IMR-90 (cell line): ENCODE results near the gene DHRS7. TPM values are rescaled to one million over a fixed set of nuclear protein-coding genes. Genes with fewer than 3 reads are reported as not detected.
A peak's percentile ranks its signal among the peaks of the same experiment; 100 is the strongest.

Source experiments
- ATAC-seq: fragments of 200-7000 bp; cut with Tn5 transposase; 2 replicates; pipeline ENCODE4 v1.9.1; 2020; ENCODE audit warnings: low read depth, mild to moderate bottlenecking, moderate library complexity
- BruUV-seq: library from RNA; stranded (reverse); fragments of 400-500 nt; replicated peaks from 2 replicates; lab custom pipeline; 2021; lab: Mats Ljungman, UMichigan
- CTCF ChIA-PET: fragments of 300-600 bp; formaldehyde crosslinking; extraction: SDS; loops from one replicate; lab custom pipeline; 2021; ENCODE audit warnings: antibody characterized with exemption; lab: Yijun Ruan, JAX
- POLR2A ChIA-PET: fragments of 300-600 bp; sonication (Branson Sonifier 250); formaldehyde crosslinking; loops from one replicate; lab custom pipeline; 2022; ENCODE audit warnings: antibody characterized with exemption; ENCODE audit not compliant: unreplicated experiment; lab: Charles Lee
- DNase-seq: peaks from one replicate; pipeline ENCODE4 v3.0.0; 2013
- H2AFZ ChIP-seq: replicated peaks from 2 replicates; pipeline ENCODE3; 2013; ENCODE audit warnings: low read length, mild to moderate bottlenecking; ENCODE audit not compliant: poor library complexity
- H2AK5ac ChIP-seq: 2 replicates; pipeline ENCODE4 v1.6.1; 2013; ENCODE audit warnings: low read depth, low read length, inconsistent platforms
- H2AK9ac ChIP-seq: replicated peaks from 2 replicates; pipeline ENCODE3; 2013; ENCODE audit warnings: mild to moderate bottlenecking, low read depth, low read length, moderate library complexity; ENCODE audit not compliant: poor library complexity
- H2BK120ac ChIP-seq: 2 replicates; pipeline ENCODE4 v1.6.1; 2013; ENCODE audit warnings: low read depth, low read length, inconsistent platforms
- H2BK15ac ChIP-seq: 3 replicates; pipeline ENCODE4 v1.6.1; 2013; ENCODE audit warnings: low read depth, low read length, inconsistent platforms
- H2BK20ac ChIP-seq: 2 replicates; pipeline ENCODE4 v1.6.1; 2013; ENCODE audit warnings: low read depth, mild to moderate bottlenecking, inconsistent platforms, low read length, moderate library complexity
- H2BK5ac ChIP-seq: 2 replicates; pipeline ENCODE4 v1.6.1; 2013; ENCODE audit warnings: mild to moderate bottlenecking, low read depth, low read length, inconsistent platforms; ENCODE audit not compliant: poor library complexity, severe bottlenecking
- H3K14ac ChIP-seq: replicated peaks from 2 replicates; pipeline ENCODE4 v1.6.1; 2013; ENCODE audit warnings: low read depth, low read length, inconsistent platforms
- H3K18ac ChIP-seq: 2 replicates; pipeline ENCODE4 v1.6.1; 2013; ENCODE audit warnings: low read depth, low read length, control low read depth
- H3K23ac ChIP-seq: 2 replicates; pipeline ENCODE4 v1.6.1; 2013; ENCODE audit warnings: low read depth, low read length, inconsistent platforms
- H3K27ac ChIP-seq: 2 replicates; pipeline ENCODE4 v1.5.1; 2013; ENCODE audit warnings: mild to moderate bottlenecking, control low read depth, low read length; ENCODE audit not compliant: insufficient read depth
- H3K27me3 ChIP-seq: 2 replicates; pipeline ENCODE4 v1.6.1; 2013; ENCODE audit warnings: low read length; ENCODE audit not compliant: control insufficient read depth, insufficient read depth
- H3K36me3 ChIP-seq: 2 replicates; pipeline ENCODE4 v1.6.1; 2013; ENCODE audit warnings: low read length, mixed read lengths; ENCODE audit not compliant: control insufficient read depth, insufficient read depth
- H3K4ac ChIP-seq: 2 replicates; pipeline ENCODE4 v1.6.1; 2013; ENCODE audit warnings: low read depth, low read length, inconsistent platforms
- H3K4me1 ChIP-seq: 2 replicates; pipeline ENCODE4 v1.6.1; 2013; ENCODE audit warnings: low read length, mixed read lengths; ENCODE audit not compliant: control insufficient read depth, insufficient read depth
- H3K4me2 ChIP-seq: 2 replicates; pipeline ENCODE4 v1.6.1; 2013; ENCODE audit warnings: low read depth, mild to moderate bottlenecking, control low read depth, low read length, moderate library complexity
- H3K4me3 ChIP-seq: 2 replicates; pipeline ENCODE4 v1.5.1; 2013; ENCODE audit warnings: low read depth, mild to moderate bottlenecking, control low read depth, low read length, moderate library complexity; ENCODE audit not compliant: insufficient read depth
- H3K56ac ChIP-seq: 2 replicates; pipeline ENCODE4 v1.6.1; 2013; ENCODE audit warnings: low read length, inconsistent platforms; ENCODE audit not compliant: insufficient read depth; ENCODE audit errors: extremely low read depth
- H3K79me1 ChIP-seq, 2 experiments: 2 replicates each; pipeline ENCODE4 v1.6.1; 2013; ENCODE audit warnings: low read length in 2 of 2, inconsistent platforms in 1 of 2, low read depth in 1 of 2
- H3K9ac ChIP-seq: 2 replicates; pipeline ENCODE4 v1.6.1; 2013; ENCODE audit warnings: low read depth, low read length, control low read depth
- H3K9me1 ChIP-seq: 2 replicates; pipeline ENCODE4 v1.6.1; 2013; ENCODE audit warnings: low read length, inconsistent platforms; ENCODE audit not compliant: insufficient read depth
- H3K9me3 ChIP-seq: 2 replicates; pipeline ENCODE4 v1.6.1; 2013; ENCODE audit warnings: low read length; ENCODE audit not compliant: control insufficient read depth, insufficient read depth
- H4K20me1 ChIP-seq: 2 replicates; pipeline ENCODE4 v1.6.1; 2013; ENCODE audit warnings: low read length, inconsistent platforms; ENCODE audit not compliant: insufficient read depth
- H4K5ac ChIP-seq: 2 replicates; pipeline ENCODE4 v1.6.1; 2013; ENCODE audit warnings: mild to moderate bottlenecking, low read depth, low read length, control low read depth
- H4K8ac ChIP-seq, 2 experiments: 2 replicates each; pipeline ENCODE4 v1.6.1; 2013; ENCODE audit warnings: low read depth in 2 of 2, low read length in 2 of 2, control low read depth in 1 of 2, inconsistent platforms in 1 of 2
- H4K91ac ChIP-seq: 2 replicates; pipeline ENCODE4 v1.6.1; 2013; ENCODE audit warnings: low read depth, low read length, inconsistent platforms; ENCODE audit not compliant: insufficient read depth
- BHLHE40 ChIP-seq: fragments of 150-350 bp; IDR thresholded peaks from 2 replicates; pipeline ENCODE4 v1.6.1; 2016; ENCODE audit warnings: mild to moderate bottlenecking, low read depth, low read length
- CHD1 ChIP-seq: IDR thresholded peaks from 2 replicates; pipeline ENCODE4 v1.6.1; 2012; ENCODE audit warnings: low read depth, low read length, improper control_type of control experiment
- RAD21 ChIP-seq: IDR thresholded peaks from 2 replicates; pipeline ENCODE4 v1.6.1; 2012; ENCODE audit warnings: low read length, improper control_type of control experiment
- WGBS, 2 experiments: methylation state at CpG; one replicate each; pipeline versions ENCODE4 v1.1.5 to v1.1.7; 2013; ENCODE audit warnings: missing lambda C conversion rate in 2 of 2; ENCODE audit not compliant: insufficient read length in 1 of 2; ENCODE audit errors: extremely low coverage in 2 of 2; 5-methylcytosine and 5-hydroxymethylcytosine counted together
- dilution Hi-C: fragments of 300-500 bp; cut with HindIII; formaldehyde crosslinking; loops from one replicate; pipeline ENCODE4 v1.14.3; 2018; ENCODE audit warnings: low sequenced_read_pairs; ENCODE audit not compliant: unreplicated experiment
- in situ Hi-C: fragments of 300-500 bp; cut with MboI; formaldehyde crosslinking; loops from 3 replicates; pipeline ENCODE4 v1.14.3; 2019; ENCODE audit warnings: low sequenced_read_pairs, inconsistent platforms, mixed read lengths
- intact Hi-C: fragments of 100-400 bp; cut with micrococcal nuclease; formaldehyde crosslinking; loops from 2 replicates; pipeline ENCODE4 v1.10.0; 2022
- polyA plus RNA-seq, 3 experiments: library from polyadenylated mRNA; depleted of rRNA; stranded (reverse); fragments of >200 nt; gene quantifications; 2 replicates each; pipeline ENCODE4 v1.2.3, GENCODE V29; 2012; ENCODE audit warnings: low replicate concordance in 1 of 3
- total RNA-seq: library from RNA; depleted of rRNA; stranded (reverse); fragments of >200 nt; gene quantifications from 2 replicates; pipeline ENCODE4 v1.2.3, GENCODE V29; 2012

The DHRS7 gene
- total and polyA plus RNA-seq, 2 of the 4 experiments (the other 2 are of a cell fraction), result 30.3 to 50.2 TPM

DNA sequence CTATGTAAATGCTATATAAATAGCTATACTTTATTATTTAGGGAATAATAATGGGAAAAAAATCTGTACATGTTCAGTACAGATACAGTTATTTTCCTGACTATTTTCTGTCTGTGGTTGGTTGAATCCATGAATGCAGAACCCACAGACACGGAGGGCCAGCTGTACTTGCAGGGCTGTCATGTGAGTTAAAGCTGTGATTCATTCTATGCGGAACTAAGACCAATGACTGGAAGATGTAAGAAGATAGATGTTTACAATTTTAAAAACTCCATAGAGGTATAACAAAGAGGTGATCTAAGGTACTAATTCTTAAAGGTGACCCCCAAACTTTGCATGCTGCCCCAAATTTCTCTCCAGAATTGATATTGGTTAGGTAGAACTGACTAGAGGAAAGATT, 58.9 kb downstream of the DHRS7 start:
- Histone ChIP-seq H3K4me1 (peaks cover 4% of the 10 kb centered on the region; the same call in 1 of the 2 replicates), H4K8ac (no peak overlapping the region), H3K27ac (no peak overlapping the region), H2BK120ac (no peak overlapping the region), H3K14ac (no peak overlapping the region), H2BK5ac (no peak overlapping the region), H3K9ac (no peak overlapping the region), H3K56ac (no peak overlapping the region), H3K9me1 (peaks cover 4% of the 10 kb centered on the region), H3K4ac (no peak overlapping the region), H3K4me2 (no peak overlapping the region), H2AK5ac (no peak overlapping the region), H3K27me3 (no peaks in the 10 kb centered on the region), H3K9me3 (no peaks in the 10 kb centered on the region), H2AK9ac (no peak overlapping the region), H4K5ac (no peak overlapping the region), H3K23ac (no peak overlapping the region), H3K36me3 (peaks cover 7% of the 10 kb centered on the region), H3K18ac (no peak overlapping the region), H4K91ac (no peak overlapping the region), H2AFZ (no peak overlapping the region), H2BK20ac (no peak overlapping the region), H3K79me1 (peaks cover 25 to 64% of the 10 kb centered on the region in 2 experiments), H4K20me1 (peaks cover 38% of the 10 kb centered on the region), H3K4me3 (no peak overlapping the region), H2BK15ac (no peak overlapping the region)
- DNase-seq (peak; percentile 76), ATAC-seq (peak; percentile 66)
- ChIA-PET POLR2A (no interaction called here), CTCF (no interaction called here)
- no TSS peak for BruUV-seq
- dilution Hi-C loops (no loop called here), intact Hi-C loops (no loop called here), in situ Hi-C loops (no loop called here)
- TF ChIP-seq CHD1 (no peak), RAD21 (no peak), BHLHE40 (peak; percentile 28; the same call in 1 of the 2 replicates)
- WGBS, 2 experiments, result no CpG with 5 or more reads among the region's 2 CpGs
